ENCODE measurements around the gene ANAPC2. TPM values are rescaled to one million over a fixed set of nuclear protein-coding genes. Genes with fewer than 3 reads are reported as not detected.

Gene ANAPC2
- 46.0 TPM for total RNA-seq (2021; ENCODE audit: unreplicated experiment)
- 48.2 TPM for polyA plus RNA-seq (2012; ENCODE audit: insufficient read length)
- percentile 54 among the genes with signal in this experiment for Bru-seq, nascent RNA
- BruChase-seq, experiment 1, labeled RNA remaining after a 2-hour chase = percentile 78 among the genes with signal in this experiment
- BruChase-seq, experiment 2, labeled RNA remaining after a 6-hour chase = percentile 72 among the genes with signal in this experiment
- long read RNA-seq, partial matches to known transcripts = 6 of 14 reads
- long read RNA-seq, other reads (novel, unspliced or antisense) = 4 of 14 reads

GRCh38 chr9:137188490-137189296, at the start of gene ANAPC2, which contains the start of gene SSNA1:
Gene ANAPC2 (minus strand): TSS chr9:137188560. CDS start chr9:137188532, 28 bp downstream.
Gene SSNA1 (plus strand): TSS chr9:137188676. CDS start chr9:137188727, 51 bp downstream.
- ATAC-seq (peak; percentile 88), DNase-seq (ENCODE audit: low read depth, low spot score) (peak; percentile 55)
- intact Hi-C loops (cut with micrococcal nuclease; ENCODE audit: unreplicated experiment) (no loop called here), in situ Hi-C loops (cut with HindIII; ENCODE audit: low pct_unique_long_range_greater_than_20kb, low sequenced_read_pairs) (no loop called here)
- H3K9me3 ChIP-seq (ENCODE audit: control insufficient read depth, insufficient read depth, low read depth, low read length) = no peaks in the 10 kb centered on the region
- peak within 1 kb of the TSS; percentile 74 for H3K27ac ChIP-seq (ENCODE audit: low read length)
- no peak for TF ChIP-seq TCF7L2 (IDR thresholded peaks at IDR 0.05; ENCODE audit: low read depth, low read length)
- peak; percentile 60; the same call in 1 of the 2 replicates for TF ChIP-seq CTCF (IDR thresholded peaks at IDR 0.05)
- TF ChIP-seq SIN3A (IDR thresholded peaks at IDR 0.05; ENCODE audit: borderline replicate concordance, insufficient read depth, low read depth, low read length) = peak; percentile 84; the same call in 1 of the 2 replicates
- peak; percentile 89 for TF ChIP-seq POLR2AphosphoS5 (IDR thresholded peaks at IDR 0.05; ENCODE audit: low read depth, low read length)
- TF ChIP-seq REST (IDR thresholded peaks at IDR 0.05; ENCODE audit: insufficient read depth in 1 of 2, low read depth in 2 of 2, low read length in 1 of 2) = 0 out of 4 replicates have a peak, but pooled peaks of 1 of the 2 experiments have one; percentile 54
- H3K27me3 ChIP-seq (ENCODE audit: control insufficient read depth, insufficient read depth, low read length) = no peaks in the 10 kb centered on the region
- H3K36me3 ChIP-seq (ENCODE audit: control insufficient read depth, insufficient read depth, low read length) = no peaks in the 10 kb centered on the region; the same call in 1 of the 2 replicates
- H3K4me1 ChIP-seq (ENCODE audit: control insufficient read depth, insufficient read depth, low read length) = peaks cover 28% of the 10 kb centered on the region
- ChIA-PET CTCF (interaction anchor here (1.1 to 1.2 kb wide), 2 partner anchors 10 to 14 kb away, joined by 3 to 4 read pairs; no protein-coding TSS in a partner anchor), POLR2A (interaction anchor here (0.6 kb wide), 1 partner anchor 13 kb away, joined by 3 read pairs; no protein-coding TSS in a partner anchor)
- peak within 1 kb of the TSS; percentile 88 to 89 for H3K4me3 ChIP-seq (ENCODE audit: low read depth in 2 of 2, low read length in 2 of 2)
- TSS peak; percentile 98 for BruUV-seq (replicated peaks)

- CTCF ChIA-PET = interaction anchor here (0.6 to 1.0 kb wide), 7 partner anchors 11 to 150 kb away, joined by 3 to 10 read pairs (median 3); partner anchors contain the start of genes MAN1B1, STPG3 and TPRN
- intact Hi-C loops (cut with micrococcal nuclease; ENCODE audit: unreplicated experiment) (no loop called here), in situ Hi-C loops (cut with HindIII; ENCODE audit: low pct_unique_long_range_greater_than_20kb, low sequenced_read_pairs) (no loop called here)
- Histone ChIP-seq H3K36me3 (ENCODE audit: control insufficient read depth, insufficient read depth, low read length) (peaks cover under 1% of the 10 kb centered on the region), H3K27me3 (ENCODE audit: control insufficient read depth, insufficient read depth, low read length) (no peaks in the 10 kb centered on the region), H3K27ac (ENCODE audit: low read length) (peak overlapping the region; percentile 61), H3K4me3 (ENCODE audit: low read depth in 2 of 2, low read length in 2 of 2) (no peak overlapping the region), H3K4me1 (ENCODE audit: control insufficient read depth, insufficient read depth, low read length) (peaks cover 26% of the 10 kb centered on the region), H3K9me3 (ENCODE audit: control insufficient read depth, insufficient read depth, low read depth, low read length) (no peaks in the 10 kb centered on the region)
- DNase-seq (ENCODE audit: low read depth, low spot score) (no peak), ATAC-seq (no peak)
- TF ChIP-seq REST (IDR thresholded peaks at IDR 0.05; ENCODE audit: insufficient read depth in 1 of 2, low read depth in 2 of 2, low read length in 1 of 2) = no peak
- no peak for TF ChIP-seq SIN3A (IDR thresholded peaks at IDR 0.05; ENCODE audit: borderline replicate concordance, insufficient read depth, low read depth, low read length)
- no peak for TF ChIP-seq TCF7L2 (IDR thresholded peaks at IDR 0.05; ENCODE audit: low read depth, low read length)
- no peak for TF ChIP-seq CTCF (IDR thresholded peaks at IDR 0.05)
- no peak for TF ChIP-seq POLR2AphosphoS5 (IDR thresholded peaks at IDR 0.05; ENCODE audit: low read depth, low read length)
- BruUV-seq (replicated peaks) = no TSS peak
- POLR2A ChIA-PET = no interaction called here
Measured at GRCh38 chr9:137236936-137237421, 48.6 kb upstream of the ANAPC2 start.

Measured in Panc1 (cell line).